22Rv1 (cell line): ENCODE results near the gene MICU2.

ENCODE experiments used
- ZFX ChIP-seq: fragments of 450-650 bp; IDR thresholded peaks from 2 replicates; pipeline ENCODE4 v1.6.1; 2017; ENCODE audit warnings: antibody characterized with exemption, borderline replicate concordance
- TF ChIP-seq, protein P1 (sequence below): fragments of 450-650 bp; IDR thresholded peaks from 2 replicates; pipeline ENCODE4 v1.5.1; 2017; ENCODE audit warnings: mild to moderate bottlenecking

DNA sequence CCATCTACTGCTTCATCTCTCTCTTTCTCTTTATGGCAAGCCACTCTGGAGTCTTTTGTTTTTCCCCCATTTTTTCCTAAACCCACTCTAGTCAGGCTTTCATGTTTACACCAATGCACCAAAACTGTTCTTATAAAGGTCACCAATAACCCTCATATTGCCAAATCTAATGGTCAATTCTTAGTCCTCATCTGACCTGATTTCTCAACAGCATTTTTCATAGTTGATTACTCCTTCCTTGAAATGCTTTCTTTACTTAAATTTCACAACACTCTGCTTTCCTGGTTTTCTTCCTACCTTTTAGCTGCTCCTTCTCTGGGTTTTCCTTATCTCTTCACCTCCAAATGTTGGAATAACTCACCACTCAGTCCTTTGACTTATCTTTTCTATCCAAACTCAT is 47.9 kb downstream of the MICU2 start:
- TF ChIP-seq, protein P1, sequence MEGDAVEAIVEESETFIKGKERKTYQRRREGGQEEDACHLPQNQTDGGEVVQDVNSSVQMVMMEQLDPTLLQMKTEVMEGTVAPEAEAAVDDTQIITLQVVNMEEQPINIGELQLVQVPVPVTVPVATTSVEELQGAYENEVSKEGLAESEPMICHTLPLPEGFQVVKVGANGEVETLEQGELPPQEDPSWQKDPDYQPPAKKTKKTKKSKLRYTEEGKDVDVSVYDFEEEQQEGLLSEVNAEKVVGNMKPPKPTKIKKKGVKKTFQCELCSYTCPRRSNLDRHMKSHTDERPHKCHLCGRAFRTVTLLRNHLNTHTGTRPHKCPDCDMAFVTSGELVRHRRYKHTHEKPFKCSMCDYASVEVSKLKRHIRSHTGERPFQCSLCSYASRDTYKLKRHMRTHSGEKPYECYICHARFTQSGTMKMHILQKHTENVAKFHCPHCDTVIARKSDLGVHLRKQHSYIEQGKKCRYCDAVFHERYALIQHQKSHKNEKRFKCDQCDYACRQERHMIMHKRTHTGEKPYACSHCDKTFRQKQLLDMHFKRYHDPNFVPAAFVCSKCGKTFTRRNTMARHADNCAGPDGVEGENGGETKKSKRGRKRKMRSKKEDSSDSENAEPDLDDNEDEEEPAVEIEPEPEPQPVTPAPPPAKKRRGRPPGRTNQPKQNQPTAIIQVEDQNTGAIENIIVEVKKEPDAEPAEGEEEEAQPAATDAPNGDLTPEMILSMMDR: no peak
- no peak for TF ChIP-seq ZFX
